GM12873 (cell line): ENCODE results near the gene TMEM164.

ENCODE experiments used
- CTCF ChIP-seq: IDR thresholded peaks from 2 replicates; pipeline ENCODE4 v1.5.1; 2012; ENCODE audit warnings: low read depth, mild to moderate bottlenecking, moderate library complexity, low read length, control low read depth; ENCODE audit not compliant: insufficient read depth; ENCODE audit errors: missing control alignments

Gene TMEM164

GRCh38 chrX:110000000-110000399 is 2.9 kb upstream of the TMEM164 start:
- TF ChIP-seq CTCF = no peak

- TF ChIP-seq CTCF = no peak
Measured at GRCh38 chrX:110000847-110001713, 1.8 kb upstream of the TMEM164 start.

GRCh38 chrX:110001740-110002299 is 1.1 kb upstream of the TMEM164 start:
- TF ChIP-seq CTCF = no peak

GRCh38 chrX:110003167-110004156 is 548 bp downstream of the TMEM164 start:
- TF ChIP-seq CTCF = no peak

- no peak for TF ChIP-seq CTCF
Measured at GRCh38 chrX:110004215-110004614, 1.3 kb downstream of the TMEM164 start.

- TF ChIP-seq CTCF = no peak
Measured at GRCh38 chrX:110004731-110005369, 1.9 kb downstream of the TMEM164 start.

GRCh38 chrX:110006161-110006560 is 3.2 kb downstream of the TMEM164 start:
- no peak for TF ChIP-seq CTCF
